Activated T-cell treated with anti-CD3 and anti-CD28 coated beads for 4 hours (primary cell): ENCODE results near the gene ESYT3.
"Not testable (repeated sequence)": the region's sequence is repeated elsewhere in the genome, so short reads cannot be mapped to it uniquely, and the experiment has no call there.

Source experiments
- DNase-seq: peaks from one replicate; pipeline ENCODE4 v3.0.0-alpha.2; 2020

ESYT3 gene

DNA sequence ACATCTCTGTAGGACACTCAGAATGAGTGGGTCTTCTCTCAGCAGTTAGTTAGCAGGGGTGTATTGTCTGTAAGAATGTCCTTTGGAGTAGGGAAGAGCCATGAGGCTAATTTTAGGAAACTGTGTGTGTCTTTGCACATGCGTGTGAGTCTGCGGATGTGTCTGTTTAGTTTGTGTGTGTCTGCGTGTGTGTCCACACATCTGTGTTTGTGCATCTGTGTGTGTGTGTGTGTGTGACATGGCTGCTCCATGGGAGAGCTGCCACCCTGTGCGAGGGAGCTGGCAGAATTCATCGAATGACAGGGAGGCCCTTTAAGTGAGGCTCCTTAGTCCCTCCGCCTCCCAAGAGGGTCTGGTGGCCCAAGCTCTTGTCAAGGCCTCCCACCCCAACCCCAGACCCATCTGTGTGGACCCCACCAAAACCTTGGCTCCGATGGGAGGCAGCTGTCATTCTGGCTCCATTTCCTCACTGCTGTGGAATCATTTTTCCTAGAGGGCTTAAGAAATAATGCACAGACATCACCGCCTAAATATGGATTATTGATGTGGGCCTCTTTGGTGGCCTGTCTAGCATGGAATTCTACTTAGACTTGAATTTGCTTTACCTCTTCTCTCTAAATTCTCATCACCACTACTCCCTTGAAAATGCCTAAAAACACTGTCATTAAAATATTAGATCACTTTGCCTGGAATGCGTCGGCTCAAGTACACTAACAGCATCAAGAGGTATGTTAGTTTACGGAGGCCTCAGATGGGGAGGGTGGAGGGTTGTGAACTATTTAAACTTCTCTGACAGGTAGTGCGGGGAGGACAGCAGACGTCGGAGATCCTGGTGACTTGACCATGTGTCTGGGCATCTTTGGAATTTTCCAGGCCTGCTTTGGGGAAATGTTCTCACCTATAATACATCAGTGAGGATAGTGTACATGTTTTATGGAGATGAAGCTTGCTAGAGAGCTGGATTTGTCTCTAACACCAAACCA, 9.4 kb downstream of the ESYT3 start:
- no peak for DNase-seq

DNA sequence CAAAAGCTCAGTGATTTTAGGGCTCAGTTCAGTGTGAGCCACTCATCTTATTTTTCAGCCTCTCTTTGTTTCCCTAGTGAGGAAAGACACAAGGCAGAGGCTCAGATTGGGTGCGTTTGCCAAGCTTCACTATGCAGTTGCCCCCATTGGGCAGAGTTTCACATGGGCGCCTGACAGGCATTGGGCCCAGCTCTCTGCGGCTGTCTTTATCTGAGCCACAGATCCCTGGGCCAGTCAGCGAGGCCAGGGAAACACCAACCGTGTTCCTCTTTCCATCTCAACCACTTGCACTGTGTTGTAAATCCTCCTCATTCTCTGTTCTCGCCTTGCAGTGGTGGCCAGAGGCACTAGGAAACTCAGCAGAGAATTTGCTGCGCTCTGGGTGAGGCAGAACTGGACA, 10.8 kb downstream of the ESYT3 start:
- no peak for DNase-seq

DNA sequence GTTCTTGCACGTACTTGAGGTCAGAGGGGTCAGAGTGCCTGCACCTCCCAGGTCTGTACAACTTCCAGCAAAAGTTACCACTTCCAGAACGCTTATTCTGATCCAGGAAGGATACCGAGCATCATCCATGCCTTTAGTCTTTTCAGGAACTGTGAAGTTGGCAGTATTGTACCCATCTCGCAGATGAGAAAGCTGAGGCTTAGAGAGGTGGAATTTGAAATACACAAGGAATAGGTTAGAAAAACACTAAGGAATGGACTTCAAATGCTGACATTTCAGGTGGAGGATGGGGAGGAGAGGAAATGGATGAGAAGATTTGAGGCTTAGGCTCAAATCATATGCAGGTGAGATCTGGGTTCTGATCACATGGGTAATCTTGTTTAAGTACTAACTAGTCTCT, 11.2 kb downstream of the ESYT3 start:
- DNase-seq: no peak

DNA sequence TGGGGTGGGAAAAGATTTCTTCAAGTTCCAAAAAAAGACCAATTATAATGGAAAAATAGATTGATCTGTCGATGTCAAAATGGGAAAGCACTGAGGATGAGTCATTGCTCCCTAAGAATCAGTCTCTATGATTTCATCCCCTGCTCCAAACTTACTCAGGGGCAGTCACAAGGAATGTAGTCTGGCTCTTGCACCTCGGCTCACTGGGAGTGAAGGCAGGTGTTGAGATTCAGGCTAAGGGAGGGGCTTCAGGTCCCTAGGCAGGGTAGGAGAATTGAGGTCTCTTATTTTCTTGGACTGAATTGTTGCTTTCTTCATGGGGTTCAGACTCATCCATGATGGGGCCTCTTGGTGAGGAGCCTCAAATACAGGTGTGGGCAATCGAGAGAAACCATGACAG, 14.2 kb downstream of the ESYT3 start:
- DNase-seq: no peak

DNA sequence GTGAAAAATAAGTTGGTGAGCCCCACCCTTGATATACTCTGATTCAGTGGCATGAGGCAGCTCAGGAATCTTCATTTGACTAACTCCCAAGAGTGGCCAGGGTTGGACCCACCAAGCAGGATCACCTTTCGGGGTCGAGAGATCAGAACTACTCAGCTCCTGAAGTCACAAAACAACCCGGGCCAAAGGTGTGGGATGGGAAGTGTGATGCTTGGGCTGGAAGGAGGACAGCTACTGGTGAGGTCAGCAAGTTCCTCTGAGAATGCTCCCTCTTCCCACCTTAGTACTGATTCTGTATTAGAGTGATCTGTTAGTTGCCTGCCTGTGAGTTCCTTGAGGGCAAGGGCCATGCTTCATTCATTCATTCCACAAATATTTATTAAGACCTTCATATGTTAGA, 15.1 kb downstream of the ESYT3 start:
- no peak for DNase-seq

DNA sequence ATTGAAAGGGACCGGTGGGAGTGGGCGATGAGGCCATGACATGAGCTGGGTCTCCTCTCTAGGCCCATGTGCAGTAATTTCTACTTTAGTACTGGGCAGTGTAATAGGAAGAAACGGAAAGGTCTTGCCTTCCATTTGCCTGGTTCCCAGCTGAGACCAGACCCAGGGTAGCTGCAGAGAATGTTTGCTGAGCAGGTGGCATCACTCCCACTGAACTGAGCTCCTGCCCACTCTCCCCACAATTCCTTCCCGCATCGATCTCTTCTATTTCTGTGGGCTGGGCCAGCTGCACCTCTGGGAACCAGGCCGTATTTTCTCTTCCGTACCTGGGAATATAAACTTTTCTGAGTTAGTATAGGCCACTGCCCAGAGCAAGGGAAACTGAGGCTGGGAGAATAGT, 15.8 kb downstream of the ESYT3 start:
- no peak for DNase-seq

DNA sequence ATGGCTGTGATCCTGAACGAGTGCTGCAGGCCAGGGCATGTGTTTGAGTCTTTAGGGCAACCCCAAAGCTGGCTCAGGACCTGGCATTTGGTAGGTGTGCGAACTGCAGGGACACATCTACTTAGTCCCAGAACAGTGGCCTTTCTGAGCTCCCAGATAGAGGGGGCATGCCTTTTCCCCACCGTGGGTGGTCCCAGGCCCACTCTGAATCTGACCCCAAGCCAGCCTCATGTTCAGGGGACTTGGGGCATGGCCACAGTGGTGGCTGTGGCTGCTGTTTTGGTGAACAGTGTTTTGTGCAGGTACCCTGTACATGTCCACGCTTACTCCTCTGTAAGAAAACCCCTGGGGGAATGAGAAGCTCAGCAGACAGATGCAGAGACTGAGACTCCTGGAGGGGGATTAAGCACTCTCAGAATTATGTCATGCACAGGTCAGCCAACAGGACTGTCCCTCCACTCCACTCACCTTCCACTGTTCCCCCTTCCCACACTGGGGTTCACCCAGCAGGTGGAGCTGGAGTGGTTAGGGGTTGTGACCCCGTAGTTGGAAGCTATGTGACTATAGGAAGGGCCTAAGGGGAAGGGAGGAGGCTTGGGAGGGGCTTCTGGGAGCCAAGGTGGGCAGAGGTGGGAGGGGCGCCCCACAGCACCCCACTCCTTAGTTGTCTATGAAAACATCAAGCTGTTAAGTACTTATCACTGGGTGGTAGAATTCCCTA, 16.4 kb downstream of the ESYT3 start:
- no peak for DNase-seq

DNA sequence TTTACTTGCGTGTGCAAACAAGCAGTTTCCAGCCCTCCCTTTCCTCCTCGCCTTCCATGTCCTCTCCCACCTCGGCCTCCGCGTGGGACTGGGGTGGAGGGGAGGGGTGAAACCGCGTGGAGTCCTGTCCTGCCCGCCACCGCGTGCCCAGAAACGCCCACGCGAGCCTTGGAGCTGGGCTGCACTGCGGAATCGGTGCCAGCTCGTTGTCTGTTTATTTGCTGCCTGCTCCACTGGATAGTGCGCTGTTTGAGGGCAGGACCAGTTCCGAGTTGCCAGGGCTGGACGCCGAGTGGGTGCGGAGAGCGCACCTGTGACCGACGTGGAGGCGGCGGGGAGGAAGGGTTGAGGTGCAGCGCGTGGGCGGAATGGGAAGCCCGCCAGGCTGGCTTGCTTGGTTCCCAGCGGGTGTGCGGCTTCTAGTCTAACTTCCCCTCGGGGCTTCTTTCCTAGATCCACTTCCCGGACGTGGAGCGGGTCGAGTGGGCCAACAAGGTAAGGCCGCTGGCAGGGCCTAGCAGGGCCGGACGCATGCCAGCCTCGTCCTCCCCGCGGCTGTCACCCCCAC, 17.3 kb downstream of the ESYT3 start:
- no peak for DNase-seq

DNA sequence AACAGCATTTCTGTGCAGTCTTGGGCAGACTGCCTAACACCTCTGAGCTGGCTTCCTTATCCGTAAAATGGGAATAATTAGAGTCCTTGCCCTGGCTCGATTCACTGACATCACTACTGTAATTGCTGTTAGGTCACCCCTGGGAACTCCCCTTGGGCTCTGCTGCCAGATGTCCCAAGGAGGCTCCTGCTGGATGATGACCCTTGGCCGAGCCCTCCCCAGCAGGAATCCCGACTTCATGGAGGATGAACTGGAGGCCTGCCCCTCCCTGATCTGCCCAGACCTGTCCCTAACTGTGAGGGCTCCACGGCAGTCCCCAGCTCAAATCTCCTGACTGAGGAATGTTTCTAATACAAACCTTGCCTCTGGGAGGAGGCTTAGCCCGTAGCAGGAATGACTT, 18.0 kb downstream of the ESYT3 start:
- no peak for DNase-seq

DNA sequence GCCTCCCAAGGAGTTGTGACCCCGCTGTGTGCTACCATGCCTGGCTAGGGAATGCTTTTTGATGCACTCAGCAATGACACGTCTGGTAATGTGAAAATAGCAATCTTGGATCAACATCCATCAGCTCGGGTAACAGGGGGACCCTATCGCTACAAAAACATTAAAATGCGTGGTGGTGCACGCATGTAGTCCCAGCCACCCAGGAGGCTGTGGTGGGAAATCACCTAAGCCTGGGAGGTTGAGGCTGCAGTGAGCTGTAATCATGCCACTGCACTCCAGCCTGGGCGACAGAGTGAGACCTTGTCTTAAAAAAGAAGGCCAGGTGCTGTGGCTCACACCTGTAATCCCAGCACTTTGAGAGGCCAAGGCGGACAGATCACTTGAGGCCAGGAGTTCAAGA, 19.5 kb downstream of the ESYT3 start:
- DNase-seq: not testable (repeated sequence)

DNA sequence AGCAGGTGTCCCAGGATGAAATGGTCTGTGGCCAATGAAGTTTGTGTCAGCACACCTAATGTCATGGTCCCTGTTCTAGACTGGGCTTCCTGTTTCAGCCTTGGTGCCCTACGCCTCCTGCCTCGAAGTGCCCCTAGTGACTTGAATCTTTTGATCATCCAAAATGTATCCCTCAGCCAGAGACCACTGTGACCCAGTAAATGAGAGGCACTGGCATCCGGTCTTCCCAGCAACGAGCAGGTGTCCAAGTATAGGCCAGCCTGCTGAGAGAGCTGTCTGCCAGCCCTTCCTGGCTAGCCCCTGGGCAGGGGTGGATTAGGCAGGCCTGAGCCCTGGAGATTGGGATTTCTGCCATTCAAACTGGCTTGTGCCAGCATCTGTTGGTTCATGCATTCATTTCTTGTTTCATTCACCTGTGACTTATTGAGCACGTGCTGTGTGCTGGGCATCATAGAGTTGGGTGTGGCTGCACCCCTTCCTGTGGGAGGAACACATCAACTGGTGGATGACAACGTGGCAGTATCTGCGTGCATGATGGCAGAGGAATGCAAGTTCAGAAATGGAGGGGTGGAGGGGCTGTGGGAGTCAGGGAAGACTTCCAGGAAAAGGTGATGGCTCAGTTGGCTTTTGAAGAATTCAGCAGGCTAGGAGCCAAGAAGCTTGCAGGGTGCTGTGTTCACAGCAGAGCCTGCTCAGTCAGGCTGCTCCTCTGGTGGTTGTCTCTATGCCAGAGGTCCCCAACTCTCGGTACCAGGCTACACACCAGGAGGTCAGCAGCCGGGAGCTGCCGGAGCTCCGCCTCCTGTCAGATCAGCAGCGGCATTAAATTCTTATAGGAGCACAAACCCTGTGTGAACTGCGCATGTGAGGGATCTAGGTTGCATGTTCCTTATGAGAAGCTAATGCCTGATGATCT, 21.6 kb downstream of the ESYT3 start:
- DNase-seq: no peak

DNA sequence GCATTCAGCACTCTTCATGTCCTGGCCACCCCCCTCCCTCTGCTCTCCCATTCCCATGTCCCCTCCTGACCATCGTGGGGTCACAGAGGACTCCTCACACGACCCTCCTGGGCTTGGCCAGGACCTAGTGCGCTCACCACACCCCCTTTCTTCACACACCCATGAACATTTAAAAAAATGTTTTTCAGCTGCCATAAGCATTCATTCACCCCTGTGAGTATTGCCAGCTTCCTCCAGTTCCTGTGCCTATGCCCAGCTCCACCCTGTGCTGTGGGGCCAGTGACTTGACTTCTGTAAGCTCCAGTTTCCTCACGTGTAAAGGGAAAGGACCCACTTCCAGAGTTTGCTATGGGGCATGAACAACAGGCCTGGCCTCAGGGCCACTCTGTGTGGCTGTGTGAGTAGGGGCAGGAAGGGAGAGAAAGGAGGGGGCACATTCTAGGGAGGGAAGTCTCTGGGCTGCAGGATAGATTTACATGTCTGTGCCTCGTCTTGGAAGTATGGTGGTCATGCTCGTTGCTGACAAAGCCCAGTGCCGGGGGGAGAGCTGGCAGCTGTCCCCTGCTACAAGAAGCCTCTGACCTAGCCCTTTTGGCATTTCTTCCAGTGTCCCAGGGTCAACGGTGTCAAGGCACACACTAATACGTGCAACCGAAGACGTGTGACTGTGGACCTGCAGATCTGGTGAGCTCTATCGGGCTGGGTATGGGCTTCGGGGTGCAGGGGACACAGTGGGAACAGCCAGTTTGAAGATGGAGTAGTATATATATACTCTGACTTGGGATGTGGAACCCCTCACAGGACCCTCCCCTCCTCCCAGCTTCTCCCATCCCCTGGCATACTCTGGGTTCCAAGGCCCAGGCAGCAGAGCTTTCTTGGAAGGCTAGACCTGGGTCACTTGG, 22.8 kb downstream of the ESYT3 start:
- no peak for DNase-seq

DNA sequence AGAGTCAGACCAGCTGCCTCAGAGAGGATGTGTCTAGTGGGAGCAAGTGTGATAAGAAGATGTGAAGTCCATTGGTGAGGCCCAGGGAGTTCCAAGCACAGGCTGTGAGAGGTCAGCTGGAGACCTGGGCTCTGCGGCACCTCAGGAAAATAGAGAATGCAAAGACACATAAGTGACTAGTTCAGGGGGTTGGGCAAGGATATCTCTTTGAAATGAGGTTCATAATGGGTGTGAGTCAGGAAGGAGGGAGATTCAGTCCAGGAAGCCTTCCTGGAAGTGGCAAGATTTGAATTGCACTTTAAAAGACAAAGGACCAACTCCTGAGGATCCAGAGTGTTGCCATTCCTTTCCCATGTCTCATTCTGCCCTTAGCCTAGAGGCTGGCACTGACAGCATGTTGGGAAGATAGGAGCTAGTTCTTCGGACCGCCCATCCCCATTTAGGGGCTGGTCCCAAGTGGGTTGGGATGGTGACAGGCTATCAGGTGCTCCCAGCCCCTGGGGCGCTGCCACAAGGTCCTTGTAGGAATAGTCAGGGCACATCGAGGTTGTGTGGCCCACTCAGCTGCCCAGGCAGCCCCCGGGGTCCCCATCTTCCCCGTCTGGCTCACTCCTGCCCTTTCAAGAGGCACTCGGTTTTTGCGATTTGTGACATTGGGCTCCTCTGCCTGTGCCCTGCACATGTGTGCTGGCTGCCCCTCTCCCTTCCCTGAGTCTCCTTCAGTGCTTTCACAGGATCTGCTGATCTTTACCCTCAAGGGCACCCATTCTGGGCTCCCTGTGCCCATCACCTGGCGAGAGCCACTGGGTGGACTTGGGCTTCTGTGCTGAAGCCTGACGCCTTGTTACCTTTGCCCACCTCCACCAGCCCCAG, 23.7 kb downstream of the ESYT3 start:
- DNase-seq: no peak

DNA sequence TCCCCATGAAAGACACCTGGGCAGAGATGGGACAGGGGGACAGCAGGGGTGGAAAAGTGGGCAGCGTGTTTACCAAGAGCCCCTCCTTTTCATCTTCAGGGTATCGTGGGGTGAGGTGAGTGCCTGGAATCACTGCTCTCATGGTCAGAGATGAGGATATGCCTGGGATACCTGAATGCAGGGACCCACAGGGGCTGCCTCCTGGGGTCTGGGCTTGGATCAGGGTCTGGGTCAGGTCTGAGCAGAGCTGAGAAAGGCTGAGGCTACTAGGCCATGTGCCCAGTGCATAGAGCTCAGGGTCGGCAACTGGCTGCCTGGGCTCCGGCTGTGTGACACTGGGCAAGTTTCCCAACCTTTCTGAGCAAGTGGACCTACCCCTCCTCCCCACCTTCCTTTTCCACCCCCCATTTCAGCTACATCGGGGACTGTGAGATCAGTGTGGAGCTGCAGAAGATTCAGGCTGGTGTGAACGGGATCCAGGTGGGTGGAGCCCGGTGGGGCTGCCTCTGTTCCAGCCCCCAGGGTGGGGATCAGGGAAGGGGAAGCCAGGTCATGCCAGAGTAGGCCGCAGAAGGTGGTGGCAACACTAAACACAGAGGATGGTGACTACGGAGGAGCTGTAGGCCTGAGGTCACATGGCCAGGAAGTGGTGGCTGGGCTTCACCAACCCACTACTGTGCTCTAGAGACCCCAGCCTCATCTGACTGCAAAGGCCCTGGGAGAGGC, 24.5 kb downstream of the ESYT3 start:
- no peak for DNase-seq

DNA sequence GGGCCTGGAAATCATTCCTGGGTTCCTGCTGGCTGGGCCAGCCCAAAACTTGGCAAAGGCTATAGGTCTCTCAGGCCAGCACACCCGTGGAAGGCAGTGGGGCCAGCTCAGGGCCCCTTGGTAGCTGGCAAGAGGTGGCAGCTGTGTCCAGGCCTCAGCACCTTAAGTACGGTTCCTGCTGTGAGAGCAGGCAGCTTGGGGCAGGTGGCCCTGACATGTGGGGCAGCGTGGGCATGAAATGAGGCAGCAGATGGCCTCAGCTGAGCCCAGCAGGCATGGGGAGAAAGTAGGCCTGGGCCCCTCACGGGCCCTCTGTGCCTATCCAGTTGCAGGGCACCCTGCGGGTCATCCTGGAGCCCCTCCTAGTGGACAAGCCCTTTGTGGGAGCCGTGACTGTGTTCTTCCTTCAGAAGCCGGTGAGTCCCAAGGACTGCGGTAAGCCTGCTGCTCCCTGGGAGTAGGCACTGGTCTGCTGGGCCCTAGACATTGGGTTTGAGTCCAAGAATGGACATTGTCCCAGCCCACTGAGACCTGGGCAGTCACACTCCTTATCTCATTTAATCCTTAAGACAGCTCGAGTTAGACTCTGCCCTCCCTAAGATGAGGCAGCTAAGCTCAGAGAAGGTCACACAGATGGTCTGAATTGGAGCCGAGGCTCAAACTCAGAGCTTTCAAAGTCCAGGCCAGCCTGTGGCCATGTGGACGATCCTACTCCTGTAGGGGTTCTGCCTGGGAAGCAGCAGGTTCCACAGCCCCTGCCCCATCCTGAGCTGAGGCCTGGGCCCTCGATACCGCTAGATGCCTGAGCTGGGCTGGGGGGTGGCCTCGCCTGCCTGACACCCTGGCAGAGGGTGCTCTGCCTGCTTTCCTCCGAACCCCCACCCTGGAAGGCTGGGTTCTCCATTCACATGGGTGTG, 25.5 kb downstream of the ESYT3 start:
- no peak for DNase-seq

DNA sequence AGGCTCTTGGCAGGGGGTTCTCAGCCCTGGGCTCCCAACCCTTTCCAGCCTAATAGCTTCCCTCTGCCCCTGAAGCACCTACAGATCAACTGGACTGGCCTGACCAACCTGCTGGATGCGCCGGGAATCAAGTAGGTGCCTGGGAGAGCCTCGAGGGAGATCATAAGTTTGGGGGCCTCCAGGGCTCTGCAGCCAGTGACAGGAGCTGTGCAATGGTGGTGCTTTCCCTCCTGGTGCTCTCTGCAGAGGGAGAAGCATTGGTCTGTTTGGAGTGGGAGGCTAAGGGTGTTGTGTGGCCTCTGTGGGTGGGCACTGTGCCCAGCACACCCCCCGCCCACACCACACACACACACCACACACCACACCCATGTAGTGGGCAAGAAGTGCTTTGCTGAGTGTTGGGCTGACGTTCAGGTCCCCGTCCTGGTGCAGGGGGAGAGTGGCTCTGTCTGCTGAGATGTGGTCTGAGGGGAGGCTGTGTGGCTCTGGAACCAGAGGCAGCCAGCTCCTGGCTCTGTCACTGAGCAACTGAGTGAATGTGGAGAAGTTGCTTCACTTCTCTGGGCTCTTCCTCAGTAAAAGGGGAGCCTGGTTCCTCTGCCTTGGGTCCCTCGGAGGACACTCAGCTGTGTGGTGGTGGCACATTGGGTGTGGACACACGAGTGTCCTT, 26.3 kb downstream of the ESYT3 start:
- no peak for DNase-seq

DNA sequence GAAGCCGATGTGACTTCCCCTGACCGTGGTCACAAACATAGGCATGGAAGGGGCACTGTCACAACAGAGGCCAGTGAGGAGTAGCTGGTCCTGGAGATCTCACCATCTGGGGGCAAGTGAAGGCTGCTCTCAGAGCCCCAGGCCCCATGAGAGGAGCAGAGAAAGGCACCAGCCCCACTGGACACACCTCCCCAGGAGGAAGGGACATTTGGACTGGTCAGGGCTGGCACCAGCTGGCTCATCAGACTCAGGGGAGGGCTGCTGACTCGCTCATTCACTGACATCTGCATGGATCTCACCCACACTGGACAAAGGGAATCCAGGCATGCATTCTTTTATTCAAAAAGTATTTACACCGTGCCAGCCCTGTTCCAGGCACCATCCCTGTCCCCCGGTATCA, 26.8 kb downstream of the ESYT3 start:
- no peak for DNase-seq

DNA sequence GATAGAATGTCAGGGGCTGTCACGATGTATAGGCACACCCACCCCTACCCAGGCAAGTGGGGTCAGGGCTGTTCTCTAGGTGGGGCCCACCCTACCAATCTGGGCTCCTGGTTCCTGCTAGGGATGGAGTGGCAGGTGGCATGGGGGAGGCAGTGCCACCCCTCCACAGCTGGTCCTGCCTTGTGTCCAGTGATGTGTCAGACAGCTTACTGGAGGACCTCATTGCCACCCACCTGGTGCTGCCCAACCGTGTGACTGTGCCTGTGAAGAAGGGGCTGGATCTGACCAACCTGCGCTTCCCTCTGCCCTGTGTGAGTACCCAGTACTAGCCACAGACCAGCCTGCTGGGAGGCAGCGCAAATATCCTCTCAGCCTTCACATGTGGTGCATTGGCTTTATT, 27.5 kb downstream of the ESYT3 start:
- DNase-seq: no peak
